ENCODE measurements around the gene AMPD3. TPM values are rescaled to one million over a fixed set of nuclear protein-coding genes. Genes with fewer than 3 reads are reported as not detected.

AMPD3 gene
- total RNA-seq, 1 experiment from 2014 or later: 12.5 TPM

Other genes with a start within 250 kb of the AMPD3 start
- gene SBF2, start 161.0 kb upstream of the AMPD3 start, total RNA-seq (2021; ENCODE audit: unreplicated experiment): 65.0 TPM
- gene ADM, start 150.2 kb upstream of the AMPD3 start, total RNA-seq (2021; ENCODE audit: unreplicated experiment): 263 TPM
- 35.8 TPM for gene RNF141, start 85.9 kb downstream of the AMPD3 start, total RNA-seq (2021; ENCODE audit: unreplicated experiment)
- gene LYVE1, start 113.4 kb downstream of the AMPD3 start, total RNA-seq (2021; ENCODE audit: unreplicated experiment): 0.31 TPM
- 0.21 TPM for gene IRAG1, start 238.5 kb downstream of the AMPD3 start, total RNA-seq (2021; ENCODE audit: unreplicated experiment)

All from Panc1 (cell line).